Neural cell (in vitro differentiated cells): ENCODE measurements around the gene FNBP1L. TPM values are rescaled to one million over a fixed set of nuclear protein-coding genes. Genes with fewer than 3 reads are reported as not detected.

Experiments
- H2AFZ ChIP-seq: fragments of 200-600, 300-800 bp; sonication (generic), shearing (Covaris generic); 2 replicates; pipeline ENCODE4 v1.6.0; 2014; ENCODE audit warnings: low read depth, mild to moderate bottlenecking, antibody characterized with exemption, low read length, moderate library complexity
- H3F3A ChIP-seq: fragments of 200-600 bp; shearing (Covaris generic); 2 replicates; pipeline ENCODE4 v1.6.1; 2016; ENCODE audit warnings: mild to moderate bottlenecking, moderate library complexity, mixed read lengths, antibody characterized with exemption, low read length; ENCODE audit not compliant: insufficient read depth, poor library complexity, severe bottlenecking
- H3K27ac ChIP-seq: fragments of 200-600, 300-800 bp; sonication (generic), shearing (Covaris generic); 2 replicates; pipeline ENCODE4 v1.5.1; 2014; ENCODE audit warnings: mild to moderate bottlenecking, low read length, moderate library complexity
- H3K27me3 ChIP-seq: fragments of 300-800, 200-600 bp; sonication (generic), shearing (Covaris generic); 2 replicates; pipeline ENCODE4 v1.6.0; 2014; ENCODE audit warnings: mild to moderate bottlenecking, low read depth, low read length, moderate library complexity; ENCODE audit not compliant: insufficient read depth
- H3K36me3 ChIP-seq: fragments of 300-800, 200-600 bp; sonication (generic), shearing (Covaris generic); 2 replicates; pipeline ENCODE4 v1.5.1; 2014; ENCODE audit warnings: mild to moderate bottlenecking, antibody characterized with exemption, low read length, moderate library complexity; ENCODE audit not compliant: insufficient read depth
- H3K4me2 ChIP-seq: fragments of 300-800, 200-600 bp; sonication (generic), shearing (Covaris generic); 2 replicates; pipeline ENCODE4 v1.6.0; 2014; ENCODE audit warnings: mild to moderate bottlenecking, low read length
- H3K4me3 ChIP-seq: fragments of 300-800, 200-600 bp; sonication (generic), shearing (Covaris generic); 2 replicates; pipeline ENCODE4 v1.5.1; 2014; ENCODE audit warnings: mild to moderate bottlenecking, low read length, moderate library complexity
- H3K79me2 ChIP-seq: fragments of 200-600 bp; shearing (Covaris generic); replicated peaks from 2 replicates; pipeline ENCODE4 v1.6.0; 2014; ENCODE audit warnings: mild to moderate bottlenecking, low read length, moderate library complexity; ENCODE audit not compliant: insufficient read depth
- H3K9ac ChIP-seq: fragments of 300-800, 200-600 bp; sonication (generic), shearing (Covaris generic); 2 replicates; pipeline ENCODE4 v1.6.1; 2016; ENCODE audit warnings: mild to moderate bottlenecking, low read length, mixed read lengths
- H3K9me2 ChIP-seq: fragments of 200-600 bp; shearing (Covaris generic); 2 replicates; pipeline ENCODE4 v1.6.1; 2016; ENCODE audit warnings: mild to moderate bottlenecking, low read length, mixed read lengths; ENCODE audit not compliant: insufficient read depth
- H3K9me3 ChIP-seq: fragments of 200-600, 300-800 bp; sonication (generic), shearing (Covaris generic); 2 replicates; pipeline ENCODE4 v1.6.1; 2016; ENCODE audit warnings: mild to moderate bottlenecking, mixed run types, low read length, moderate library complexity, mixed read lengths
- H4K20me1 ChIP-seq: fragments of 200-600 bp; shearing (Covaris generic); 2 replicates; pipeline ENCODE4 v1.6.1; 2016; ENCODE audit warnings: mild to moderate bottlenecking, mixed run types; ENCODE audit not compliant: insufficient read depth
- EP300 ChIP-seq: fragments of 450-650 bp; conservative IDR thresholded peaks from 2 replicates; pipeline ENCODE4 v1.6.1; 2014; ENCODE audit warnings: antibody characterized with exemption, mild to moderate bottlenecking, moderate library complexity; ENCODE audit not compliant: poor library complexity, severe bottlenecking
- EZH2 ChIP-seq: fragments of 200-600, 300-800 bp; shearing (Covaris generic), sonication (generic); IDR thresholded peaks from 2 replicates; pipeline ENCODE4 v1.6.1; 2014; ENCODE audit warnings: antibody characterized with exemption, low read length, borderline replicate concordance, mild to moderate bottlenecking; ENCODE audit not compliant: insufficient read depth, poor library complexity, severe bottlenecking
- MXI1 ChIP-seq: fragments of 450-650 bp; conservative IDR thresholded peaks from 2 replicates; pipeline ENCODE4 v1.6.1; 2014; ENCODE audit warnings: antibody characterized with exemption, mild to moderate bottlenecking; ENCODE audit not compliant: poor library complexity, severe bottlenecking
- POLR2AphosphoS5 ChIP-seq: IDR thresholded peaks from 2 replicates; pipeline ENCODE4 v1.6.1; 2012
- RAD21 ChIP-seq: fragments of 450-650 bp; conservative IDR thresholded peaks from 2 replicates; pipeline ENCODE4 v1.6.1; 2014; ENCODE audit warnings: antibody characterized with exemption, mild to moderate bottlenecking, moderate library complexity
- SMC3 ChIP-seq: fragments of 450-650 bp; conservative IDR thresholded peaks from 2 replicates; pipeline ENCODE4 v1.6.1; 2014; ENCODE audit warnings: antibody characterized with exemption, mild to moderate bottlenecking, moderate library complexity; ENCODE audit not compliant: poor library complexity
- TAF1 ChIP-seq: IDR thresholded peaks from 2 replicates; pipeline ENCODE4 v1.6.1; 2012; ENCODE audit warnings: low read depth
- polyA plus RNA-seq: library from polyadenylated mRNA; depleted of rRNA; stranded (reverse); fragments of >200 nt; gene quantifications from 2 replicates; pipeline ENCODE4 v1.2.3, GENCODE V29; 2014
- TF ChIP-seq, protein P1 (sequence below): fragments of 450-650 bp; IDR thresholded peaks from 2 replicates; pipeline ENCODE4 v1.5.1; 2014; ENCODE audit warnings: antibody characterized with exemption, mild to moderate bottlenecking, moderate library complexity; ENCODE audit not compliant: poor library complexity, severe bottlenecking
- TF ChIP-seq, protein P2 (sequence below): IDR thresholded peaks from 2 replicates; pipeline ENCODE4 v1.6.1; 2012; ENCODE audit warnings: borderline replicate concordance

FNBP1L gene
- polyA plus RNA-seq, 1 donor from 2014 or later: 1,044 TPM

- Histone ChIP-seq H3K27me3 (no peaks in the 10 kb centered on the region), H3K4me3 (no peak overlapping the region)
These were observed 90.0 kb downstream of the FNBP1L start for GRCh38 chr1:93537924-93538323.

DNA sequence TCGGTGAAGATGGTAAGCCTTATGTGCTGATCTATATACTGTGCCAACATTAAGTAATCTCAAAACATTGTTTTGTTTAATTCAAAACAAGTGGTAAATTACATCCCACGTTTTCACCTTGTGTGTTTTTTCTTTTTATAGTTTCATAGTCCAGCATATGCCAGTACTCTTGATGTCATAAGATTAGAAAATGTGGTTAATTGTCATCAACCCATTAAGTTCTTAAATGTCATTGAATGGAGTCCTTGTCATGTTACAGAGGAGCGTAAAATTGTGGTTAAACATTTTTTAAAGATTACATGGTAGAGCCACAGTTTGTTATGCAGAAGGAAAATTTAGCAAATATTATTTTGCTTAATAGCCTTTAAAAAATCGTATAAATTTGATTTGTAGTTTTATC lies 93.1 kb downstream of the FNBP1L start:
- H3K79me2 ChIP-seq: peaks cover 5% of the 10 kb centered on the region
- no peaks in the 10 kb centered on the region for H3K27me3 ChIP-seq
- H3K9me3 ChIP-seq: no peaks in the 10 kb centered on the region
- H3K36me3 ChIP-seq: peaks cover 8% of the 10 kb centered on the region
- H3K9me2 ChIP-seq: no peaks in the 10 kb centered on the region
- no peak overlapping the region for H3K4me3 ChIP-seq
- TF ChIP-seq POLR2AphosphoS5 (no peak), EZH2 (no peak), TAF1 (no peak), MXI1 (no peak), SMC3 (no peak), RAD21 (no peak)
- TF ChIP-seq, protein P1, sequence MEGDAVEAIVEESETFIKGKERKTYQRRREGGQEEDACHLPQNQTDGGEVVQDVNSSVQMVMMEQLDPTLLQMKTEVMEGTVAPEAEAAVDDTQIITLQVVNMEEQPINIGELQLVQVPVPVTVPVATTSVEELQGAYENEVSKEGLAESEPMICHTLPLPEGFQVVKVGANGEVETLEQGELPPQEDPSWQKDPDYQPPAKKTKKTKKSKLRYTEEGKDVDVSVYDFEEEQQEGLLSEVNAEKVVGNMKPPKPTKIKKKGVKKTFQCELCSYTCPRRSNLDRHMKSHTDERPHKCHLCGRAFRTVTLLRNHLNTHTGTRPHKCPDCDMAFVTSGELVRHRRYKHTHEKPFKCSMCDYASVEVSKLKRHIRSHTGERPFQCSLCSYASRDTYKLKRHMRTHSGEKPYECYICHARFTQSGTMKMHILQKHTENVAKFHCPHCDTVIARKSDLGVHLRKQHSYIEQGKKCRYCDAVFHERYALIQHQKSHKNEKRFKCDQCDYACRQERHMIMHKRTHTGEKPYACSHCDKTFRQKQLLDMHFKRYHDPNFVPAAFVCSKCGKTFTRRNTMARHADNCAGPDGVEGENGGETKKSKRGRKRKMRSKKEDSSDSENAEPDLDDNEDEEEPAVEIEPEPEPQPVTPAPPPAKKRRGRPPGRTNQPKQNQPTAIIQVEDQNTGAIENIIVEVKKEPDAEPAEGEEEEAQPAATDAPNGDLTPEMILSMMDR: no peak
- TF ChIP-seq, protein P2, sequence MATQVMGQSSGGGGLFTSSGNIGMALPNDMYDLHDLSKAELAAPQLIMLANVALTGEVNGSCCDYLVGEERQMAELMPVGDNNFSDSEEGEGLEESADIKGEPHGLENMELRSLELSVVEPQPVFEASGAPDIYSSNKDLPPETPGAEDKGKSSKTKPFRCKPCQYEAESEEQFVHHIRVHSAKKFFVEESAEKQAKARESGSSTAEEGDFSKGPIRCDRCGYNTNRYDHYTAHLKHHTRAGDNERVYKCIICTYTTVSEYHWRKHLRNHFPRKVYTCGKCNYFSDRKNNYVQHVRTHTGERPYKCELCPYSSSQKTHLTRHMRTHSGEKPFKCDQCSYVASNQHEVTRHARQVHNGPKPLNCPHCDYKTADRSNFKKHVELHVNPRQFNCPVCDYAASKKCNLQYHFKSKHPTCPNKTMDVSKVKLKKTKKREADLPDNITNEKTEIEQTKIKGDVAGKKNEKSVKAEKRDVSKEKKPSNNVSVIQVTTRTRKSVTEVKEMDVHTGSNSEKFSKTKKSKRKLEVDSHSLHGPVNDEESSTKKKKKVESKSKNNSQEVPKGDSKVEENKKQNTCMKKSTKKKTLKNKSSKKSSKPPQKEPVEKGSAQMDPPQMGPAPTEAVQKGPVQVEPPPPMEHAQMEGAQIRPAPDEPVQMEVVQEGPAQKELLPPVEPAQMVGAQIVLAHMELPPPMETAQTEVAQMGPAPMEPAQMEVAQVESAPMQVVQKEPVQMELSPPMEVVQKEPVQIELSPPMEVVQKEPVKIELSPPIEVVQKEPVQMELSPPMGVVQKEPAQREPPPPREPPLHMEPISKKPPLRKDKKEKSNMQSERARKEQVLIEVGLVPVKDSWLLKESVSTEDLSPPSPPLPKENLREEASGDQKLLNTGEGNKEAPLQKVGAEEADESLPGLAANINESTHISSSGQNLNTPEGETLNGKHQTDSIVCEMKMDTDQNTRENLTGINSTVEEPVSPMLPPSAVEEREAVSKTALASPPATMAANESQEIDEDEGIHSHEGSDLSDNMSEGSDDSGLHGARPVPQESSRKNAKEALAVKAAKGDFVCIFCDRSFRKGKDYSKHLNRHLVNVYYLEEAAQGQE: no peak
- no peak overlapping the region for H3K4me2 ChIP-seq
- no peak overlapping the region for H3K27ac ChIP-seq
- no peaks in the 10 kb centered on the region for H3F3A ChIP-seq
- H4K20me1 ChIP-seq: no peaks in the 10 kb centered on the region
- H2AFZ ChIP-seq: no peak overlapping the region
- H3K9ac ChIP-seq: no peak overlapping the region

More at GRCh38 chr1:93537924-93538323, 90.0 kb downstream of the FNBP1L start:
- Histone ChIP-seq H3K9me2 (no peaks in the 10 kb centered on the region), H4K20me1 (no peaks in the 10 kb centered on the region), H3K36me3 (peaks cover 18% of the 10 kb centered on the region), H3K4me2 (no peak overlapping the region), H3F3A (no peaks in the 10 kb centered on the region), H2AFZ (no peak overlapping the region), H3K79me2 (peaks cover 12% of the 10 kb centered on the region), H3K9me3 (no peaks in the 10 kb centered on the region), H3K27ac (no peak overlapping the region), H3K9ac (no peak overlapping the region)
- TF ChIP-seq, protein P1: no peak
- TF ChIP-seq RAD21 (no peak), EP300 (no peak), MXI1 (no peak), TAF1 (no peak), EZH2 (no peak), SMC3 (no peak), POLR2AphosphoS5 (no peak)
- TF ChIP-seq, protein P2: no peak
